ENCODE data around the gene LRRC36. TPM values are rescaled to one million over a fixed set of nuclear protein-coding genes. Genes with fewer than 3 reads are reported as not detected.
"Not testable (repeated sequence)": the region's sequence is repeated elsewhere in the genome, so short reads cannot be mapped to it uniquely, and the experiment has no call there.

The LRRC36 gene
- total RNA-seq, 4 donors from 2014 or later: 5.1 TPM; not detected in 3

GRCh38 chr16:67341250-67341649, 14.6 kb downstream of the LRRC36 start:
- no peak for DNase-seq
- Histone ChIP-seq H3K4me1 (no peaks in the 10 kb centered on the region), H3K4me3 (no peak overlapping the region), H3K36me3 (no peaks in the 10 kb centered on the region), H3K9me3 (no peaks in the 10 kb centered on the region), H3K27me3 (no peaks in the 10 kb centered on the region), H3K27ac (no peak overlapping the region)
- no peak for TF ChIP-seq POLR2A (IDR thresholded peaks at IDR 0.05)
- TF ChIP-seq, protein P1, sequence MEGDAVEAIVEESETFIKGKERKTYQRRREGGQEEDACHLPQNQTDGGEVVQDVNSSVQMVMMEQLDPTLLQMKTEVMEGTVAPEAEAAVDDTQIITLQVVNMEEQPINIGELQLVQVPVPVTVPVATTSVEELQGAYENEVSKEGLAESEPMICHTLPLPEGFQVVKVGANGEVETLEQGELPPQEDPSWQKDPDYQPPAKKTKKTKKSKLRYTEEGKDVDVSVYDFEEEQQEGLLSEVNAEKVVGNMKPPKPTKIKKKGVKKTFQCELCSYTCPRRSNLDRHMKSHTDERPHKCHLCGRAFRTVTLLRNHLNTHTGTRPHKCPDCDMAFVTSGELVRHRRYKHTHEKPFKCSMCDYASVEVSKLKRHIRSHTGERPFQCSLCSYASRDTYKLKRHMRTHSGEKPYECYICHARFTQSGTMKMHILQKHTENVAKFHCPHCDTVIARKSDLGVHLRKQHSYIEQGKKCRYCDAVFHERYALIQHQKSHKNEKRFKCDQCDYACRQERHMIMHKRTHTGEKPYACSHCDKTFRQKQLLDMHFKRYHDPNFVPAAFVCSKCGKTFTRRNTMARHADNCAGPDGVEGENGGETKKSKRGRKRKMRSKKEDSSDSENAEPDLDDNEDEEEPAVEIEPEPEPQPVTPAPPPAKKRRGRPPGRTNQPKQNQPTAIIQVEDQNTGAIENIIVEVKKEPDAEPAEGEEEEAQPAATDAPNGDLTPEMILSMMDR (IDR thresholded peaks at IDR 0.05): no peak

- TF ChIP-seq POLR2A (IDR thresholded peaks at IDR 0.05): no peak
- TF ChIP-seq, protein P1 (IDR thresholded peaks at IDR 0.05): no peak
- no peaks in the 10 kb centered on the region for H3K27me3 ChIP-seq
- no peaks in the 10 kb centered on the region for H3K4me1 ChIP-seq
- DNase-seq: no peak
- H3K36me3 ChIP-seq: no peaks in the 10 kb centered on the region
- no peak overlapping the region for H3K27ac ChIP-seq
- no peaks in the 10 kb centered on the region for H3K9me3 ChIP-seq
- no peak overlapping the region for H3K4me3 ChIP-seq
Measured at GRCh38 chr16:67342616-67343015, 16.0 kb downstream of the LRRC36 start.

DNA sequence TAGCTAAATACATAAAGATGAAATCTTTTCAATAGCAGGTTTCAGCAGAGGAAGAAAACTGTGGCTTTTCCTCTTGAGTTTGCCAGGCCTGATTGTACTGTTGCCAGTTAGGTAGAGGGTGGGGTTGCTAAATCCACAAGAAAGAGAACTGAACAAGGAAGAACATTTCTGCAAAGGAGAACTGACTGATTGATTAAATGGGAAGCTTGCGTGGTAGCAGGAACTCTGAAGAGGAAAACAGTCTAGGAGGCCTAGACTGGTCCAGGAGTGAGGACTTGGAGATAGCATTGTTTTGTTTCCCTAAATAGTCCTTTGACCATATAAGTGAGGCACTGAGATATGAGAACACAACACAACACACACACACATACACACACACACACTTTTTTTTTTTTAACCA, 18.8 kb downstream of the LRRC36 start:
- Histone ChIP-seq H3K27ac (no peak overlapping the region), H3K27me3 (no peaks in the 10 kb centered on the region), H3K9me3 (no peaks in the 10 kb centered on the region), H3K4me1 (no peaks in the 10 kb centered on the region), H3K36me3 (no peaks in the 10 kb centered on the region), H3K4me3 (no peak overlapping the region)
- TF ChIP-seq, protein P1 (IDR thresholded peaks at IDR 0.05): no peak
- no peak for TF ChIP-seq POLR2A (IDR thresholded peaks at IDR 0.05)
- DNase-seq: no peak

DNA sequence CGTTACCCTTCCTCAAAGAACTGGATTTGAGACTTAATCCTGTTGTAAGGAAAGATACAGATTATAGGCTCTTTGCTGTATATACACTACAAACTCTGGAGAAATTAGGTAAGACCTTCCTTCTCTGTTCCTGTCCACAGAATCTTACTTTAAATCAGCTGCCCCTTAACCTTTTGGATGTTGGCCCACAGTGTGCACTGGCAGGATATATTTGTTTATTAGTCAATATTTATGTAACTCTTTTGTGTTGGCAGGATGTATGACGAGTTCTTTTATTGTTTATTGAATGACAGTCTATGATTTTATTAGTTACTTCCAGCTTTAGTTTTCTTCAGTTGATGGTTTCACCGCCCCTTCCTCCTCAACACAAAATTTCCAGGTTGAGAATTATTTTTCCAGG, 19.7 kb downstream of the LRRC36 start:
- no peaks in the 10 kb centered on the region for H3K36me3 ChIP-seq
- H3K27me3 ChIP-seq: no peaks in the 10 kb centered on the region
- DNase-seq: no peak
- H3K9me3 ChIP-seq: no peaks in the 10 kb centered on the region
- no peak overlapping the region for H3K4me3 ChIP-seq
- H3K27ac ChIP-seq: no peak overlapping the region
- no peaks in the 10 kb centered on the region for H3K4me1 ChIP-seq
- TF ChIP-seq, protein P1 (IDR thresholded peaks at IDR 0.05): no peak
- TF ChIP-seq POLR2A (IDR thresholded peaks at IDR 0.05): no peak

DNA sequence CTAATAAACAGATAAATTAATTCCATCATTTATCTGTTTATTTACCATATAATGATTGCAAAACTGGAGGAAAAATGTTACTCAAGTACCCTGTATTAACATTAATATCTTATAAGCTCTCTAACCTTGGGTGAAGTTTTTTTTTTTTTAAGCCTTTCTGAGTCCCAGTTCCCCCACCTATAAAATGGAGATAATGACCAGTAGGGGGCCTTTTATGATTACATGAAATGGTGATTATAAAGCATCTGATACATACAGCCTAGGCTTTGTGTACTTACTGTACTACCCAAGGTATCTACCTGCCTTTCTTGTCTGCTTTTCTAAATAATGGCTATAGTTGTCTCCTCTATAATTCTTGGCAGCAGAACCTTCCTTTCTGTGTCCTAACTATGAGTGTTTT, 22.6 kb downstream of the LRRC36 start:
- Histone ChIP-seq H3K9me3 (no peaks in the 10 kb centered on the region), H3K4me3 (no peak overlapping the region), H3K27me3 (no peaks in the 10 kb centered on the region), H3K36me3 (no peaks in the 10 kb centered on the region), H3K4me1 (no peaks in the 10 kb centered on the region), H3K27ac (no peak overlapping the region)
- DNase-seq: no peak
- TF ChIP-seq POLR2A (IDR thresholded peaks at IDR 0.05): no peak
- TF ChIP-seq, protein P1 (IDR thresholded peaks at IDR 0.05): peak in 5 of 6 experiments; percentile 17 to 59 (median 53)

- Histone ChIP-seq H3K4me1 (no peaks in the 10 kb centered on the region), H3K27me3 (no peaks in the 10 kb centered on the region), H3K27ac (no peak overlapping the region), H3K36me3 (no peaks in the 10 kb centered on the region), H3K4me3 (no peak overlapping the region), H3K9me3 (no peaks in the 10 kb centered on the region)
- DNase-seq: no peak
- TF ChIP-seq, protein P1 (IDR thresholded peaks at IDR 0.05): no peak
- no peak for TF ChIP-seq POLR2A (IDR thresholded peaks at IDR 0.05)
Measured at GRCh38 chr16:67350324-67350723, 23.7 kb downstream of the LRRC36 start.

DNA sequence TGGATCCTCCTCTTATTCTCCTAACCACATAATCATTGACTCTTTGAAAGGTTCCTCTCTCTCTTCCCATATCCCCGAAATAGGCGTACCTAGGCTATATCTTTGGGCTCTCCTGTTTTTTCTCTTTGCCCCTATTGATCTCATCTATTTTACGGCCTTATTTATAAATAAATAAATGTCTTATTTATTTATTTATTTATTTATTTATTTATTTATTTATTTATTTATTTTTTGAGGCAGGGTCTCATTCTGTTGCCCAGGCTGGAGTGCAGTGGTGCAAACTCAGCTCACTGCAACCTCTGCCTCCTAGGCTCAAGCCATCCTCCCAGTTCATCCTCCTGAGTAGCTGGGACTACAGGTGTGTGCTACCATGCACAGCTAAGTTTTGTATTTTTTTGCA, 25.8 kb downstream of the LRRC36 start:
- H3K9me3 ChIP-seq, H3K27ac ChIP-seq, H3K27me3 ChIP-seq, H3K4me3 ChIP-seq, H3K36me3 ChIP-seq, H3K4me1 ChIP-seq, DNase-seq: not testable (repeated sequence)
